HG03354 (cell line): Measurements from ENCODE around the gene AVEN.
A peak's percentile ranks its signal among the peaks of the same experiment; 100 is the strongest.
"Not testable (repeated sequence)": the region's sequence is repeated elsewhere in the genome, so short reads cannot be mapped to it uniquely, and the experiment has no call there.

Experiments used
- ATAC-seq: cut with Tn5 transposase; IDR thresholded peaks from one replicate; pipeline ENCODE4 v1.9.1; 2021; ENCODE audit warnings: mild to moderate bottlenecking; ENCODE audit not compliant: unreplicated experiment, poor library complexity, severe bottlenecking

AVEN gene, protein sequence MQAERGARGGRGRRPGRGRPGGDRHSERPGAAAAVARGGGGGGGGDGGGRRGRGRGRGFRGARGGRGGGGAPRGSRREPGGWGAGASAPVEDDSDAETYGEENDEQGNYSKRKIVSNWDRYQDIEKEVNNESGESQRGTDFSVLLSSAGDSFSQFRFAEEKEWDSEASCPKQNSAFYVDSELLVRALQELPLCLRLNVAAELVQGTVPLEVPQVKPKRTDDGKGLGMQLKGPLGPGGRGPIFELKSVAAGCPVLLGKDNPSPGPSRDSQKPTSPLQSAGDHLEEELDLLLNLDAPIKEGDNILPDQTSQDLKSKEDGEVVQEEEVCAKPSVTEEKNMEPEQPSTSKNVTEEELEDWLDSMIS

DNA sequence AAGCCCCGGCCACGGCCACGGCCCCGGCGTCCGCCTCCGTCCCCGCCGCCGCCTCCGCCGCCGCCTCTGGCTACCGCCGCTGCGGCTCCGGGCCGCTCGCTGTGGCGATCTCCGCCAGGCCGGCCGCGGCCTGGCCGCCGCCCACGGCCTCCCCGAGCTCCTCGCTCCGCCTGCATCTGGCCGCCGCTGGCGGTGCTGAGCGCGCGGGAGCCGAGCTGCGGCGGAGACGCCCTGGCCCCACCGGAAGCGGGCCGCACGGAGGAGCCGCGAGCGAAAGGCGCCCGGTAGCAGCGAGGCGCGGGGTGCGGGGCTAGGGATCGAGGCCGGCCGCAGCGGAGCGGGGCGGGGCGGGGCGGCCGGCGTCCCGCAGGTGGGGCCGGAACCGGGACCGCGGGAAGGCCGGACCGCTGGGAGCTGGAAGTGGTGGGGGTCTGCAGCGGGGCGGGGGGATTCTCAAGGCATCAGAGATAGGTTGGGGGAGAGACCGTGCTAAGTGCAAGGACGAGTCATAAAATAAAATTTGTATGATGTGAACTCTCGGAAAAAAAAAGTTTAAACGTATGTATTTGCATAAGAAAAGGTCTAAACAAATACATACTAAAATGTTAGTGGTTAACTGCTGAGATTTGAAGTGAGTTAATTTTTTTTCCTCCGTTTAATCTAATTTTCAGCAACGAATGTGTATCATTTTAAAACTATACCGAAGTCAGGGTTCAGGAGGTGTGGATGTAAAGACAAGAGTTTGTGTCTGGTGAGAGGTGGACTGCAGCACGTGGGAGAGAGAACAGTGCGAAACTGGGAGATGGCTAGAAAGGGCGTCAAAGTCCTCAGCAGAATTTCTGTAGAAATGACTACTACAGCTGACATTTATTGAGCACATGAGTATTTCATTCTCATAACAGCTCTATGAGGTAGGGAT lies at the start of gene AVEN:
Gene AVEN (minus strand): TSS at position 334 of the 919 bp plus-strand sequence. CDS start 158 bp downstream, at position 176.
- peak; percentile 57 for ATAC-seq

DNA sequence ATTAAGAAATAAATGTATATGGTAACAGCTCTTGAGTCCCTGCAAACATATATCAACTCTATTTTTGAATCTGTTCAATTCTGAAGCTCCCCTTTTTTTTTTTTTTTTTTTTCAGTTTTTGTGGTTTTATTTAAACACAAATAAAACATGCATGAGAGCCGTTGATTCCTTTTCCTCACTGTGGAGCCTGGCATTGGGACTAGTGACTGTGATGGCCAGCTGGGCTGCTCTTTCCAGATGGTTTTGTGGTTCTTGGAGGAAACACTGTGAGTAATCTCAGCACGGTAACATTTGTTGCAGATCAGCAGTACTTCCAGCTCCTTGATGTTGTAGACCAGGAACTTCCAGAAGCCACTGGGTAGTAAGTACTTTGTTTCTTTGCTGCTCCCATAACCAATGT lies 46.7 kb upstream of the AVEN start:
- ATAC-seq = no peak

DNA sequence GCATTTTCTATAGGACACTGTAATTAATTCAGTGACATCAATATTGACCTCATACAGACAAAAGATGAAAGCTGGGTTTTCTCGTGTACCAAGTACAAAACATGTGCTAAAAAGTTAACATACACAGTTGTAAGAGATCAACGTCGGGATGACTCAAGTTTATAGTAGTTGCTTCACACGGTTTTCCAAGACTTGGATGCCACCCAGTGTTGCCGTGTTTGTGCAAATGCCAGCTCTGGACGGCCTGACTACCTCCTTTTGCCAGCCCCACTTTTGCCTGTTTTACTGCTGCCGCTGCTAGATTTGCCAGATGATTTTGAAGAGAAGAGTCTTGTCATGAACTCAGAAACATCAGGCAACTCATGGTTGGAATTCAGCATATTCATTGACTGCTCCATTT lies 45.1 kb upstream of the AVEN start:
- no peak for ATAC-seq

GRCh38 chr15:34079904-34080303 lies 40.9 kb upstream of the AVEN start:
- ATAC-seq = no peak

- no peak for ATAC-seq
These were observed 39.9 kb upstream of the AVEN start for GRCh38 chr15:34078900-34079299.

DNA sequence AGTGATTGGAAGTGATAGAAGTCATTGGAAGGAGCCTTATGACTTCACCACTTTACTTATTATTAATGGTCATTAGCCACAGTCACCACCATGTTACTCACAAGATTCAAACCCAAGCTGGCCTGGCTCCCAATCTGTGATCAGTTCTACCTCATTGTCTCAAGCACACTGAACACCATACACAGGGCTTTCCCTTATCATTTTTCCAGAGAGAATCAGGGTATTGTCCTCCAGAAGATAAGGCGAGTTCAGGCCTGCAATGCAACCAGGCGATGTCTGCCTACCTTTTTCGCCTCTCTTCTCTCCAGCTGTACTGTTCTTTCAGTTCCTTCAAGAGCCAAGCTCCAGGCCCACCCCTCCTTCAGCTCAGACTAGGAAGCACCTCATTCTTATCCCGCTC lies 37.8 kb upstream of the AVEN start:
- no peak for ATAC-seq

DNA sequence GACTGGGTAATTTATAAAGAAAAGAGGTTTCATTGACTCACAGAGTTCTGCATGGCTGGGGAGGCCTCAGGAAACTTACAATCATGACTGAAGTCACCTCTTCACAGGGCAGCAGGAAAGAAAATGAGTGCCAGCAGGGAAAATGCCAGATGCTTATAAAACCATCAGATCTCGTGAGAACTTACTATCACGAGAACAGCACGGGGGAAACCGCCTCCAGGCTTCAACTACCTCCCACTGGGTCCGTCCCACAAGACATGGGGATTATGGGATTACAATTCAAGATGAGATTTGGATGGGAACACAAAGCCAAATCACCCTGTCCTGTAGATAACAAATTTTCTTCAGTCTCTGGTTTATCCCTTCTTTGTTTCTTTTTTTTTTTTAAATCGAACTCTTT lies 31.0 kb upstream of the AVEN start:
- ATAC-seq = no peak

DNA sequence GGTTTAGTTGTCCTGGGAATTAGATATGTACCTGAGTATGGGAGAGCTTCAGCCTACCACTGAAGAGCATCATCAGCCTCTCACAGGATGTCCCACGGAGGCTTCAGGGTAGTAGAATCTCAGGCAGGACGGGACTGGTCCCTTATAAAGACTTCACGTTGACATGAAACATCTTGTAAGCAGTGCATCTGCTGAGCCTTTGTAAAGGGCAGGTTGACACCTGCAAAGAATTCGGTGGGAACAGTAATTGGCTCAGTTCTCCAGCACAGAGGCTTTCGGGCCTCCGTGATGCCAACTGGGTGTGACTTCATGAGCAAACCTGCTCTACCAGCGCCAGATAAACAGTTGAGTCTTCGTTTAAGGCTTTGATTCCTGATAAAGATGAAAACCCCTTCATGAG lies 26.9 kb upstream of the AVEN start:
- no peak for ATAC-seq

DNA sequence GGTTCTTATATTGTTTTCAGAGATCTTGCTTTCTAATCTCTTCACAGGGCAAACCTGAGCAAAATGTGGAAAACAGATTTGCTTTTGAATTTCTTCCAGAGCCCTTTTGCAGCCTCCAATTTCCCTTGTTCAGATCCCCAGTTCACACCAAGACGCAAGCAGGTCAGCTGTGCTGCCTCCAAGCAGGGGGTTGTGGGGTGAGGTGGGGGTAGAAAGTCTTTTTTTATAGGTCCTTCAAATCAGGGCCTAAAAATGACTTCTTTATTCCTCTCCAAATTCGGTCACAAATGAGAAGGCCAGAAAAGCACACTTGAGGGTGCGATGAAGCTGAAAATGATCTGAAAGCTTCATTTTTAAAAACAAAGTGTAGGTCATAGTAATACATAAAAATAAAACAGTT lies 26.3 kb upstream of the AVEN start:
- no peak for ATAC-seq

- ATAC-seq = no peak
These were observed 25.4 kb upstream of the AVEN start for GRCh38 chr15:34064438-34064837.

DNA sequence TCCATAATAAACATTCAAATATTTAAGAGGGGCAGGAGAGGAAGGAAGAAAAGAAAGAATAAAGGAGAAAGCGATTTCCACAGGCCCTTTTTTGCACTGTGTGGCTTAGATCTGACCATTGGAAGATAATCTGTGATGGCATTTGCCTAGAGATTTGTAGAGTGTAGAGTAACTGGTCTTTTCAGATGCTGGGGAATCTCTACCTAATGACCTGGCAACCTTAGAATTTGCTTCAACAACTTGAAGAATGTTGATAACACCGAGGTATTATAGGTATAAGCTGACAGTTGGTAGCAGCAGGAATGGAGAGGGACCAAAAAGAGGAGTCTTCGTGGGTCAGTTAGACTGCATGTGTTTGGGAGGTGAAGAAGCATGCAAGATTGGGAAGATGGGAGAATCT lies 20.9 kb upstream of the AVEN start:
- ATAC-seq = no peak

- no peak for ATAC-seq
These were observed 20.5 kb upstream of the AVEN start for GRCh38 chr15:34059476-34059875.

- ATAC-seq = no peak
These were observed 17.9 kb upstream of the AVEN start for GRCh38 chr15:34056911-34057310.

DNA sequence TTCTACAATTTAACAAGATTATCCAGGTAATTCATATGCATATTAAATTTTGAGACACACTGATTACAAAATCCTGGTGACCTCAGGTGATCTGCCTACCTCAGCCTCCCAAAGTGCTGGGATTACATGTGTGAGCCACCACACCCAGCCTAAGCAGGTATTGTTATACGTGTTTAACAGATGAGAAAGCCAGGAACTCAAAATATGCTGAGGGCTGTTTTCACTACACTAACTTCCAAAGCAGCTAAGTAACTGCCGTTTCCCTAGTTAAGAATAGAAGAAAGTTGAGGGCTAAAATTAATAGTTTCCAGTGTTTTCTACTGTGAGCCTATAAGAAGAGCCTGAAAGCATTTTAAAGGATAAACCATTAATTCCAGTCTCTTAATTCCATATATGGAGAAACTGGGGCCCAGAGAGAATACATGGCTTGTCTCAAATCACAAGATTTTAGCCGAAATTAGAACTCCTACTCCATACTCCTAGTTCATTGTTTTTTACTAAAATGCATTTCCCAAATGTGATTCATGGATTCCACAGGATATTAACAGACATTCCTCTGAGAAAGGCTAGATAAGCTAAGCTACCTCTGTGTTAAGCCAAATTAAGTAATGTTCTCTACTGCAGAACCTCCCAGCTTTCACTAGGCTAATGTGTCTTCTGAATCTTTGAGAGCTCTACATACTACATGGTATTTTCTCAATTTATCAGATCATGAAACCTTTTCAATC lies 17.0 kb upstream of the AVEN start:
- ATAC-seq = no peak

DNA sequence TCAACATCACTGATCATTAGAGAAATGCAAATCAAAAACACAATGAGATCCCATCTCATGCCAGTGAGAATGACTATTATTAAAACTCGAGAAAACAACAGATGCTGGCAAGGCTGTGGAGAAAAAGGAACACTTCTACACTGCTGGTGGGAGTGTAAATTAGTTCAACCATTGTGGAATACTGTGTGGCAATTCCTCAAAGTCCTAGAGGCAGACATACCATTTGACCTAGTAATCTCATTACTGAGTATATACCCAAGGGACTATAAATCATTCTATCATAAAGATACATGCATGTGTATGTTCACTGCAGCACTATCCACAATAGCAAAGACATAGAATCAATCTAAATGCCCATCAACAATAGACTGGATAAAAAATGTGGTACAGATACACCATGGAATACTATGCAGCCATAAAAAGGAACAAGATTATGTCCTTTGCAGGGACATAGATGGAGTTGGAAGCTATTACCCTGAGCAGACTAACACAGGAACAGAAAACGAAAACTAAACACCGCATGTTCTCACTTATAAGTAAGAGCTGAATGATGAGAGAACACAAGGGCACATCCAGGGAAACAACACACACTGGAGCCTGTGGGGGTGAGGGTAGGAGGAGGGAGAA lies 15.2 kb upstream of the AVEN start:
- ATAC-seq = no peak

DNA sequence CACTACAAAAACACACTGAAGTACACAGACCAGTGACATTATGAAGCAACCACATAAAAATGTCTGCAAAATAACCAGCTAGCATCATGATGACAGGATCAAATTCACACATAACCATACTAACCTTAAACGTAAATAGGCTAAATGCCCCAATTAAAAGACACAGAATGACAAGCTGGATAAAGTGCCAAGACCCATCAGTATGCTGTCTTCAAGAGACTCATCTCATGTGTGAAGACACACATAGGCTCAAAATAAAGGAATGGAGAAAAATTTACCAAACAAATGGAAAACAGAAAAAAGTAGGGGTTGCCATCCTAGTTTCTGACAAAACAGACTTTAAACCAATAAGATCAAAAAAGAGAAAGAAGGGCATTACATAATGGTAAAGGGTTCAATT lies 11.4 kb upstream of the AVEN start:
- not testable (repeated sequence) for ATAC-seq

- no peak for ATAC-seq
These were observed 10.1 kb upstream of the AVEN start for GRCh38 chr15:34049112-34049511.

GRCh38 chr15:34047893-34048775 lies 9.1 kb upstream of the AVEN start:
- ATAC-seq = no peak
